K562 (cell line): ENCODE results near the gene CELF4.

Experiments used
- EP300 ChIP-seq: IDR thresholded peaks from 2 replicates; pipeline ENCODE4 v1.6.1; 2012; ENCODE audit warnings: low read length, improper control_type of control experiment
- KLF16 ChIP-seq: IDR thresholded peaks from 2 replicates; pipeline ENCODE4 v1.6.1; 2016; ENCODE audit warnings: antibody characterized with exemption
- LCOR ChIP-seq: sonication (generic); formaldehyde crosslinking; IDR thresholded peaks from 2 replicates; pipeline ENCODE4 v1.8.0; 2022; ENCODE audit warnings: mild to moderate bottlenecking, missing genetic modification reagents
- SP2 ChIP-seq: IDR thresholded peaks from 2 replicates; pipeline ENCODE4 v1.6.1; 2011; ENCODE audit warnings: mild to moderate bottlenecking, low read depth, low read length, moderate library complexity; ENCODE audit not compliant: poor library complexity, severe bottlenecking; ENCODE audit errors: extremely low read depth
- TF ChIP-seq, protein P1 (sequence below): fragments of 450-650 bp; formaldehyde crosslinking; IDR thresholded peaks from 2 replicates; pipeline ENCODE4 v1.4.0; 2022; ENCODE audit warnings: missing genetic modification characterization
- TF ChIP-seq, protein P2 (sequence below): fragments of 450-650 bp; formaldehyde crosslinking; IDR thresholded peaks from 2 replicates; pipeline ENCODE4 v1.4.0; 2020; ENCODE audit warnings: mild to moderate bottlenecking, mixed read lengths
- TF ChIP-seq, protein P3 (sequence below), 3 experiments: IDR thresholded peaks in 2 of 3; conservative IDR thresholded peaks in 1 of 3; 2 replicates each; pipeline ENCODE4 v1.5.1; 2011 to 2012; ENCODE audit warnings: low read length in 3 of 3, mild to moderate bottlenecking in 3 of 3, control low read depth in 2 of 3, improper control_type of control experiment in 1 of 3, inconsistent platforms in 1 of 3, low read depth in 1 of 3, mixed read lengths in 1 of 3, moderate library complexity in 1 of 3; ENCODE audit not compliant: insufficient read depth in 2 of 3
- TF ChIP-seq, protein P4 (sequence below), 2 experiments: fragments of 450-650 bp in 1 of 2; sonication (generic) in 1 of 2; formaldehyde crosslinking in 1 of 2; IDR thresholded peaks in 1 of 2; conservative IDR thresholded peaks in 1 of 2; 2 replicates each; pipeline versions ENCODE4 v1.6.1 to v1.8.1; 2016 to 2023; ENCODE audit warnings: mild to moderate bottlenecking in 2 of 2, moderate library complexity in 2 of 2, inconsistent platforms in 1 of 2, missing genetic modification reagents in 1 of 2

DNA sequence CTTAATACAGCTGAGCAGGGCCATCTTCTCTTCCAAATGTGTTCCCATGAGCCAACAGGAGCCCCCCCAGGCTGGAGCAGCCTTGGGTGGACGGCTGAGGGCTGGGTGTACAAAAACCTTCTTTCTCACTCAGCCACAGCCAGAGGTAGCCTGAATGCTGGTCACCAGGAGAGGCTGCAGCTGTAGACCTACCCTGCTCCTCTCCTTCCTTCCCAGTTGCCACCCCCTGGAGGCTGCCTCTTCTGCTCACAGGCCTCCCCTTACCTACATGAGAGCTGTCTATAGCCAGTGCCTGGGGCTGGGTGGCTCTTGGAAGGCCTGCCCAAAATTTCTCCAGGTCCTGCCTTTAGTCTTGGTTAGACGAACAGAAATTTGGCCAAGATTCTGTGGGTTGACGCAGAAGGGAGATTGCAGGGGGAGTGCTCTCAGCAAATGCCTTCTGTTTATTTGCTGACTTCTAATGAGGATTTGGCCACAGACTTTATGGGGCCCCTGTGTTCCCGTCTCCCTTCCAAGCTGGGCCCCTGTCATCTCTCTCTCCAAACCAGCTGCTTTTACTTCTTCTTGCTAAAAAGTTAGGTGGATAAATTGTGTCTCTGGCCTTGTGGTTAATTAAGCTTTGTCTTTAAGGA, 18.3 kb downstream of the CELF4 start:
- TF ChIP-seq SP2 = no peak
- TF ChIP-seq, protein P1, sequence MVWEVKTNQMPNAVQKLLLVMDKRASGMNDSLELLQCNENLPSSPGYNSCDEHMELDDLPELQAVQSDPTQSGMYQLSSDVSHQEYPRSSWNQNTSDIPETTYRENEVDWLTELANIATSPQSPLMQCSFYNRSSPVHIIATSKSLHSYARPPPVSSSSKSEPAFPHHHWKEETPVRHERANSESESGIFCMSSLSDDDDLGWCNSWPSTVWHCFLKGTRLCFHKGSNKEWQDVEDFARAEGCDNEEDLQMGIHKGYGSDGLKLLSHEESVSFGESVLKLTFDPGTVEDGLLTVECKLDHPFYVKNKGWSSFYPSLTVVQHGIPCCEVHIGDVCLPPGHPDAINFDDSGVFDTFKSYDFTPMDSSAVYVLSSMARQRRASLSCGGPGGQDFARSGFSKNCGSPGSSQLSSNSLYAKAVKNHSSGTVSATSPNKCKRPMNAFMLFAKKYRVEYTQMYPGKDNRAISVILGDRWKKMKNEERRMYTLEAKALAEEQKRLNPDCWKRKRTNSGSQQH = no peak
- TF ChIP-seq, protein P2, sequence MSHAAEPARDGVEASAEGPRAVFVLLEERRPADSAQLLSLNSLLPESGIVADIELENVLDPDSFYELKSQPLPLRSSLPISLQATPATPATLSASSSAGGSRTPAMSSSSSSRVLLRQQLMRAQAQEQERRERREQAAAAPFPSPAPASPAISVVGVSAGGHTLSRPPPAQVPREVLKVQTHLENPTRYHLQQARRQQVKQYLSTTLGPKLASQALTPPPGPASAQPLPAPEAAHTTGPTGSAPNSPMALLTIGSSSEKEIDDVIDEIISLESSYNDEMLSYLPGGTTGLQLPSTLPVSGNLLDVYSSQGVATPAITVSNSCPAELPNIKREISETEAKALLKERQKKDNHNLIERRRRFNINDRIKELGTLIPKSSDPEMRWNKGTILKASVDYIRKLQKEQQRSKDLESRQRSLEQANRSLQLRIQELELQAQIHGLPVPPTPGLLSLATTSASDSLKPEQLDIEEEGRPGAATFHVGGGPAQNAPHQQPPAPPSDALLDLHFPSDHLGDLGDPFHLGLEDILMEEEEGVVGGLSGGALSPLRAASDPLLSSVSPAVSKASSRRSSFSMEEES (CRISPR knock-in tag) = no peak
- TF ChIP-seq EP300 = no peak
- TF ChIP-seq KLF16 = no peak
- TF ChIP-seq, protein P3, sequence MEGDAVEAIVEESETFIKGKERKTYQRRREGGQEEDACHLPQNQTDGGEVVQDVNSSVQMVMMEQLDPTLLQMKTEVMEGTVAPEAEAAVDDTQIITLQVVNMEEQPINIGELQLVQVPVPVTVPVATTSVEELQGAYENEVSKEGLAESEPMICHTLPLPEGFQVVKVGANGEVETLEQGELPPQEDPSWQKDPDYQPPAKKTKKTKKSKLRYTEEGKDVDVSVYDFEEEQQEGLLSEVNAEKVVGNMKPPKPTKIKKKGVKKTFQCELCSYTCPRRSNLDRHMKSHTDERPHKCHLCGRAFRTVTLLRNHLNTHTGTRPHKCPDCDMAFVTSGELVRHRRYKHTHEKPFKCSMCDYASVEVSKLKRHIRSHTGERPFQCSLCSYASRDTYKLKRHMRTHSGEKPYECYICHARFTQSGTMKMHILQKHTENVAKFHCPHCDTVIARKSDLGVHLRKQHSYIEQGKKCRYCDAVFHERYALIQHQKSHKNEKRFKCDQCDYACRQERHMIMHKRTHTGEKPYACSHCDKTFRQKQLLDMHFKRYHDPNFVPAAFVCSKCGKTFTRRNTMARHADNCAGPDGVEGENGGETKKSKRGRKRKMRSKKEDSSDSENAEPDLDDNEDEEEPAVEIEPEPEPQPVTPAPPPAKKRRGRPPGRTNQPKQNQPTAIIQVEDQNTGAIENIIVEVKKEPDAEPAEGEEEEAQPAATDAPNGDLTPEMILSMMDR (IDR thresholded peaks at IDR 0.05 in 2 of 3, conservative IDR thresholded peaks at IDR 0.05 in 1 of 3; ENCODE audit: insufficient read depth in 2 of 3, low read depth in 1 of 3, low read length in 3 of 3) = no peak
- no peak for TF ChIP-seq LCOR (CRISPR knock-in tag)
- TF ChIP-seq, protein P4, sequence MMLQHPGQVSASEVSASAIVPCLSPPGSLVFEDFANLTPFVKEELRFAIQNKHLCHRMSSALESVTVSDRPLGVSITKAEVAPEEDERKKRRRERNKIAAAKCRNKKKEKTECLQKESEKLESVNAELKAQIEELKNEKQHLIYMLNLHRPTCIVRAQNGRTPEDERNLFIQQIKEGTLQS (IDR thresholded peaks at IDR 0.05) = no peak
- TF ChIP-seq, protein P4 (CRISPR knock-in tag; conservative IDR thresholded peaks at IDR 0.05) = no peak
